Cardiac fibroblast (primary cell): Measurements from ENCODE around the gene CTSE.

Source experiments
- DNase-seq, 2 donors: peaks; one replicate each; pipeline versions ENCODE4 v3.0.0 to v3.0.0-alpha.2; 2010; ENCODE audit warnings: low read depth in 2 of 2
- H3K4me3 ChIP-seq, 2 donors: replicated peaks in 1 of 2; 1 replicate in 1 of 2; 2 replicates in 1 of 2; pipeline ENCODE4 v1.5.1; 2011; ENCODE audit warnings: low read depth in 2 of 2, low read length in 2 of 2, mild to moderate bottlenecking in 2 of 2, moderate library complexity in 1 of 2
- CTCF ChIP-seq: IDR thresholded peaks from one replicate; pipeline ENCODE4 v1.5.1; 2011; ENCODE audit warnings: low read depth, mild to moderate bottlenecking, low read length, inconsistent platforms

Gene CTSE

GRCh38 chr1:205986861-205987260 is 36.8 kb downstream of the CTSE start:
- no peak for TF ChIP-seq CTCF
- DNase-seq: peak in 1 of 2 donors; percentile 29
- no peak overlapping the region for H3K4me3 ChIP-seq

- no peak for DNase-seq
- no peak for TF ChIP-seq CTCF
- H3K4me3 ChIP-seq: no peak overlapping the region
These were observed 37.4 kb downstream of the CTSE start for GRCh38 chr1:205986292-205986691.

GRCh38 chr1:205985330-205986005 is 38.2 kb downstream of the CTSE start:
- no peak overlapping the region for H3K4me3 ChIP-seq
- DNase-seq: no peak
- TF ChIP-seq CTCF: no peak

GRCh38 chr1:205983925-205984725 is 39.6 kb downstream of the CTSE start:
- peak; percentile 96 for TF ChIP-seq CTCF
- H3K4me3 ChIP-seq: no peak overlapping the region
- DNase-seq: peak; percentile 68 to 74

GRCh38 chr1:205981257-205981656 is 42.4 kb downstream of the CTSE start:
- H3K4me3 ChIP-seq: no peak overlapping the region
- DNase-seq: no peak
- TF ChIP-seq CTCF: no peak

- no peak for TF ChIP-seq CTCF
These were observed 43.3 kb downstream of the CTSE start for GRCh38 chr1:205980237-205980870.

More at GRCh38 chr1:205980237-205980870, 43.3 kb downstream of the CTSE start:
- no peak overlapping the region for H3K4me3 ChIP-seq
- peak in 1 of 2 donors; percentile 39 for DNase-seq
